K562 (cell line): Measurements from ENCODE around the gene LCTL. TPM values are rescaled to one million over a fixed set of nuclear protein-coding genes. Genes with fewer than 3 reads are reported as not detected.
A peak's percentile ranks its signal among the peaks of the same experiment; 100 is the strongest.

Experiments used
- CREM ChIP-seq: IDR thresholded peaks from 2 replicates; pipeline ENCODE4 v1.6.1; 2014; ENCODE audit warnings: antibody characterized with exemption, low read depth
- EZH2 ChIP-seq: IDR thresholded peaks from 2 replicates; pipeline ENCODE4 v1.6.1; 2012; ENCODE audit warnings: low read depth, mild to moderate bottlenecking, inconsistent platforms, low read length, borderline replicate concordance
- IFI16 ChIP-seq: fragments of 250-450 bp; sonication (Bioruptor Pico); IDR thresholded peaks from 2 replicates; pipeline ENCODE4 v2.1.2; 2022; ENCODE audit warnings: mild to moderate bottlenecking, inconsistent platforms
- KDM4B ChIP-seq, 2 experiments: fragments of 450-650 bp in 1 of 2; sonication (generic) in 1 of 2; IDR thresholded peaks; 2 replicates each; pipeline ENCODE4 v1.6.1; 2016 to 2017; ENCODE audit warnings: borderline replicate concordance in 2 of 2, antibody characterized with exemption in 1 of 2, low read depth in 1 of 2, mild to moderate bottlenecking in 1 of 2
- NCOA1 ChIP-seq: fragments of 450-650 bp; IDR thresholded peaks from 2 replicates; pipeline ENCODE4 v1.6.1; 2016; ENCODE audit warnings: low read depth
- POLR2H ChIP-seq: IDR thresholded peaks from 2 replicates; pipeline ENCODE4 v1.6.1; 2016; ENCODE audit warnings: missing genetic modification characterization, low read depth, mild to moderate bottlenecking, control low read depth, missing compliant biosample characterization, moderate library complexity
- RBFOX2 ChIP-seq: fragments of 200-400 bp; formaldehyde crosslinking; IDR thresholded peaks from 2 replicates; pipeline ENCODE4 v1.6.1; 2017; ENCODE audit warnings: low read depth, mild to moderate bottlenecking, low read length, moderate library complexity
- SP2 ChIP-seq: IDR thresholded peaks from 2 replicates; pipeline ENCODE4 v1.6.1; 2011; ENCODE audit warnings: mild to moderate bottlenecking, low read depth, low read length, moderate library complexity; ENCODE audit not compliant: poor library complexity, severe bottlenecking; ENCODE audit errors: extremely low read depth
- ZNF445 ChIP-seq: fragments of 250-450 bp; sonication (Bioruptor Pico); IDR thresholded peaks from 2 replicates; pipeline ENCODE4 v1.4.0; 2020; ENCODE audit warnings: low read depth, mild to moderate bottlenecking, moderate library complexity
- ZNF695 ChIP-seq: fragments of 450-650 bp; formaldehyde crosslinking; IDR thresholded peaks from 2 replicates; pipeline ENCODE4 v1.4.0; 2020; ENCODE audit warnings: mild to moderate bottlenecking, moderate library complexity
- polyA plus RNA-seq, 8 experiments: library from polyadenylated mRNA; depleted of rRNA in 4 of 8; stranded (reverse) in 5 of 8; unstranded in 3 of 8; fragments of >200 nt; fragmentation: Nextera tagmentation in 2 of 8; fragmentation: Illumina TruSeq in 1 of 8; extraction: Ambion mirVana in 2 of 8; extraction: Trizol in 1 of 8; gene quantifications; 2 replicates each; pipeline versions ENCODE4 v1.2.1 to v1.2.3, GENCODE V29; 2011 to 2014; ENCODE audit warnings: inconsistent platforms in 1 of 8, missing spikeins in 1 of 8
- total RNA-seq, 7 experiments: library from RNA; depleted of rRNA in 6 of 7; stranded (reverse); fragments of >200 nt in 6 of 7; fragmentation: Illumina TruSeq in 2 of 7; extraction: Trizol in 2 of 7; gene quantifications; 2 replicates each; pipeline versions ENCODE4 v1.2.1 to v1.2.3, GENCODE V29; 2011 to 2021; ENCODE audit warnings: low replicate concordance in 1 of 7
- TF ChIP-seq, protein P1 (sequence below): fragments of 450-650 bp; formaldehyde crosslinking; IDR thresholded peaks from 2 replicates; pipeline ENCODE4 v1.4.0; 2020; ENCODE audit warnings: mild to moderate bottlenecking, moderate library complexity
- TF ChIP-seq, protein P2 (sequence below): fragments of 250-450 bp; sonication (Bioruptor Pico); IDR thresholded peaks from 2 replicates; pipeline ENCODE4 v1.4.0; 2020; ENCODE audit warnings: mild to moderate bottlenecking, moderate library complexity, borderline replicate concordance
- TF ChIP-seq, protein P3 (sequence below), 2 experiments: fragments of 450-650 bp in 1 of 2; IDR thresholded peaks; 2 replicates each; pipeline ENCODE4 v1.6.1; 2011 to 2017; ENCODE audit warnings: low read depth in 2 of 2, antibody characterized with exemption in 1 of 2, borderline replicate concordance in 1 of 2, low read length in 1 of 2, mild to moderate bottlenecking in 1 of 2, mixed read lengths in 1 of 2; ENCODE audit not compliant: control insufficient read depth in 1 of 2

The LCTL gene
- total and polyA plus RNA-seq, 9 of the 15 experiments (the other 6 are each of a cell fraction or from before 2014, with no cell fraction given): 0.08 to 0.31 (median 0.17) TPM; not detected in 6

DNA sequence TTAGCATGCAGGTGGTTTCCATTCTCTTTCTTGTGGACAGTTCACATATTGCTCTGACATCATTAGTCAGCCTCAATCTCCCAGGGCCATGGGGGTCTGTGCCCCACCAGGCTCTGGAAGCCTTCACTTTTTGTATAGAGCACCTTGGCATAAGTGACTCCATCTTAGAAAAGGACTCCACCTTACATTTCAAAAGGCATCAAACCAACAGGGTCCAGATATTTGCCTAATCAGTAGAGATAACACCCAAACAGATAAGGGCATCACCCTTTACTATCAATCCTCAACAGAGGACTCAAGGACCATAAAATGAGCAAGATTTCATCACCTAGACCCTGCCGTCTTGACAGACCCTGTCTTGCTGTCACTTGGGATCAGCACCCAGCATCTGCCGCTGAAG, 35.7 kb upstream of the LCTL start (continued):
- TF ChIP-seq, protein P1, sequence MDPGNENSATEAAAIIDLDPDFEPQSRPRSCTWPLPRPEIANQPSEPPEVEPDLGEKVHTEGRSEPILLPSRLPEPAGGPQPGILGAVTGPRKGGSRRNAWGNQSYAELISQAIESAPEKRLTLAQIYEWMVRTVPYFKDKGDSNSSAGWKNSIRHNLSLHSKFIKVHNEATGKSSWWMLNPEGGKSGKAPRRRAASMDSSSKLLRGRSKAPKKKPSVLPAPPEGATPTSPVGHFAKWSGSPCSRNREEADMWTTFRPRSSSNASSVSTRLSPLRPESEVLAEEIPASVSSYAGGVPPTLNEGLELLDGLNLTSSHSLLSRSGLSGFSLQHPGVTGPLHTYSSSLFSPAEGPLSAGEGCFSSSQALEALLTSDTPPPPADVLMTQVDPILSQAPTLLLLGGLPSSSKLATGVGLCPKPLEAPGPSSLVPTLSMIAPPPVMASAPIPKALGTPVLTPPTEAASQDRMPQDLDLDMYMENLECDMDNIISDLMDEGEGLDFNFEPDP: no peak
- no peak for TF ChIP-seq ZNF445 (CRISPR knock-in tag)
- TF ChIP-seq KDM4B (IDR thresholded peaks at IDR 0.05; ENCODE audit: borderline replicate concordance in 2 of 2, low read depth in 1 of 2): no peak
- TF ChIP-seq, protein P2, sequence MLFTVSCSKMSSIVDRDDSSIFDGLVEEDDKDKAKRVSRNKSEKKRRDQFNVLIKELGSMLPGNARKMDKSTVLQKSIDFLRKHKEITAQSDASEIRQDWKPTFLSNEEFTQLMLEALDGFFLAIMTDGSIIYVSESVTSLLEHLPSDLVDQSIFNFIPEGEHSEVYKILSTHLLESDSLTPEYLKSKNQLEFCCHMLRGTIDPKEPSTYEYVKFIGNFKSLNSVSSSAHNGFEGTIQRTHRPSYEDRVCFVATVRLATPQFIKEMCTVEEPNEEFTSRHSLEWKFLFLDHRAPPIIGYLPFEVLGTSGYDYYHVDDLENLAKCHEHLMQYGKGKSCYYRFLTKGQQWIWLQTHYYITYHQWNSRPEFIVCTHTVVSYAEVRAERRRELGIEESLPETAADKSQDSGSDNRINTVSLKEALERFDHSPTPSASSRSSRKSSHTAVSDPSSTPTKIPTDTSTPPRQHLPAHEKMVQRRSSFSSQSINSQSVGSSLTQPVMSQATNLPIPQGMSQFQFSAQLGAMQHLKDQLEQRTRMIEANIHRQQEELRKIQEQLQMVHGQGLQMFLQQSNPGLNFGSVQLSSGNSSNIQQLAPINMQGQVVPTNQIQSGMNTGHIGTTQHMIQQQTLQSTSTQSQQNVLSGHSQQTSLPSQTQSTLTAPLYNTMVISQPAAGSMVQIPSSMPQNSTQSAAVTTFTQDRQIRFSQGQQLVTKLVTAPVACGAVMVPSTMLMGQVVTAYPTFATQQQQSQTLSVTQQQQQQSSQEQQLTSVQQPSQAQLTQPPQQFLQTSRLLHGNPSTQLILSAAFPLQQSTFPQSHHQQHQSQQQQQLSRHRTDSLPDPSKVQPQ: no peak
- TF ChIP-seq NCOA1: no peak
- TF ChIP-seq CREM: no peak
- no peak for TF ChIP-seq EZH2
- TF ChIP-seq IFI16 (CRISPR knock-in tag): peak; percentile 80; the same call in 1 of the 2 replicates
- no peak for TF ChIP-seq SP2
- no peak for TF ChIP-seq RBFOX2
- no peak for TF ChIP-seq ZNF695 (CRISPR knock-in tag)
- TF ChIP-seq, protein P3, sequence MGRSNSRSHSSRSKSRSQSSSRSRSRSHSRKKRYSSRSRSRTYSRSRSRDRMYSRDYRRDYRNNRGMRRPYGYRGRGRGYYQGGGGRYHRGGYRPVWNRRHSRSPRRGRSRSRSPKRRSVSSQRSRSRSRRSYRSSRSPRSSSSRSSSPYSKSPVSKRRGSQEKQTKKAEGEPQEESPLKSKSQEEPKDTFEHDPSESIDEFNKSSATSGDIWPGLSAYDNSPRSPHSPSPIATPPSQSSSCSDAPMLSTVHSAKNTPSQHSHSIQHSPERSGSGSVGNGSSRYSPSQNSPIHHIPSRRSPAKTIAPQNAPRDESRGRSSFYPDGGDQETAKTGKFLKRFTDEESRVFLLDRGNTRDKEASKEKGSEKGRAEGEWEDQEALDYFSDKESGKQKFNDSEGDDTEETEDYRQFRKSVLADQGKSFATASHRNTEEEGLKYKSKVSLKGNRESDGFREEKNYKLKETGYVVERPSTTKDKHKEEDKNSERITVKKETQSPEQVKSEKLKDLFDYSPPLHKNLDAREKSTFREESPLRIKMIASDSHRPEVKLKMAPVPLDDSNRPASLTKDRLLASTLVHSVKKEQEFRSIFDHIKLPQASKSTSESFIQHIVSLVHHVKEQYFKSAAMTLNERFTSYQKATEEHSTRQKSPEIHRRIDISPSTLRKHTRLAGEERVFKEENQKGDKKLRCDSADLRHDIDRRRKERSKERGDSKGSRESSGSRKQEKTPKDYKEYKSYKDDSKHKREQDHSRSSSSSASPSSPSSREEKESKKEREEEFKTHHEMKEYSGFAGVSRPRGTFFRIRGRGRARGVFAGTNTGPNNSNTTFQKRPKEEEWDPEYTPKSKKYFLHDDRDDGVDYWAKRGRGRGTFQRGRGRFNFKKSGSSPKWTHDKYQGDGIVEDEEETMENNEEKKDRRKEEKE (IDR thresholded peaks at IDR 0.05; ENCODE audit: borderline replicate concordance in 1 of 2, control insufficient read depth in 1 of 2, low read depth in 2 of 2, low read length in 1 of 2): no peak
- no peak for TF ChIP-seq POLR2H
